GOT3 (cell line): ENCODE results near the gene GREB1.

Experiments
- DNase-seq: peaks from one replicate; lab custom pipeline; 2025; ENCODE audit warnings: mixed read lengths; lab: John Stamatoyannopoulos, UW

The GREB1 gene

DNA sequence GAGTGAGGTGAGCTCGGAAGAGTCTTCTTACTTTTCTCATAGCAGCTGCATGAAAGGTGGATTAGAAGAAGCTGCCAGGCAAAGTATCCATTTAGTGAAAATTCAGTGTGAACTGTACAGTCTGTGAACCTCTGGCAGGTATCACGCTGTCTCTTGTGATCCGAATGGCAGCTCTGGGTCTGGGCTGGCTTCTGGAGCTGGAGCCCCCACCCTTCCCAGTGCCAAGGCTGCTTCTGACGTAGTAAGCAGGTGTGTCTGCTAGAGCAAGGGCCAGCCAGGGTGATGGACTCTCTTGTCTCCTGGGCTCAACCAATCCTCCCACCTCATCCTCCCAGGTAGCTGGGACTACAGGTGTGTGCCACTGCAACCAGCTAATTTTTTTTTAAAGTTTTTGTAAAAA is 150.1 kb downstream of the GREB1 start:
- no peak for DNase-seq

DNA sequence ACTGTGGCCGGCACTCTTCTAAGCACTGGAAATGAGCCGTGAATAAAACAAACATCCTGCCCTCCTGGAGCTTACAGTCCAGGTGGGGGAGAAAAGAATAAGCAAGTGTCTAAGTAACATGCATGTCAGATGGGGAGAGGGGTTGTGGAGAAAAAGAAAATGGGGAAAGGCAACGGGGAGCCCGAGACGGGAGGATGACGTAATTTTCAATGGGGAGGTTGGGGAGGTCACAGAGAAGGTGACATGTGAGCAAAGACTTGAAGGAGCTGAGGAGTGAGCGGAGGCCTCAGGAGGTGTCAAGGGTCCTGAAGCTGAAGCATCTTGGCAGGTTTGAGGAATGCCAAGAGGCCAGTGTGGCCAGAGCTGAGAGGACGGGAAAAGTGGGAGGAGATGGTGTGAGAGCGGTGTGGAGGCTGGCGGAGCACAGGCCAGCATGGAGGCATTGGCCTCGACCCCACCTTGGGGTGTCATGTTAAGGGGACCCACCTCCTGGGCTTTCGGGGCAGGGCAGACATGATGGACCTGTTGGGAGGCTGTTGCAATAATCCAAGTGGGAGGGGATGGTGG is 151.1 kb downstream of the GREB1 start:
- no peak for DNase-seq

DNA sequence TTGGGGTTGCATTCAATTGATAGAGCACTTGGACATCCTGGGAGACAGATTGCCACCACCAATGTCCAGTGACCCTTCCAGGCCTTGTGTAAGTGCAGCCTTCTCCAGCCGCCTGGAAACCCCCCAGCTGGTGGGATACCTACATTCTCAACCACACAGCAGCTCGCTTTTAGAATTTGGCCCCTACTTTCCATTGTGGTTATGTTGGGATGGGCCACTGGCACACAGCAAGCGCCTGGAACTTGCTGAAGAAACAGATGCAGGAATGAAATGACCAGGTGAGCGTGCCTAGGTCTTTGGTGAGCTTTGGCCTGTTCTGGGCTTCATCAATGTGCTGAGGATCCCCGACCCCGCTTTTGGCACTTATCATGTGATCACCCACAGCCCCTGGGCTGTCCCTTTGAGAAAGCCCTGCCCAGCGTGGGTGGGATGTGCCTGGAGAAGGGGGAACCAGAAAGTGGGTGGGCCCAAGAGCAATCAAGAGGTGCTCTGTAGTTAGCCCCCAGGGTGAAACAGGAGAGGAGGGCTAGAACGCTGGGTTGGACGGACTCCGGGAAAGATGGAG is 152.1 kb downstream of the GREB1 start:
- no peak for DNase-seq

DNA sequence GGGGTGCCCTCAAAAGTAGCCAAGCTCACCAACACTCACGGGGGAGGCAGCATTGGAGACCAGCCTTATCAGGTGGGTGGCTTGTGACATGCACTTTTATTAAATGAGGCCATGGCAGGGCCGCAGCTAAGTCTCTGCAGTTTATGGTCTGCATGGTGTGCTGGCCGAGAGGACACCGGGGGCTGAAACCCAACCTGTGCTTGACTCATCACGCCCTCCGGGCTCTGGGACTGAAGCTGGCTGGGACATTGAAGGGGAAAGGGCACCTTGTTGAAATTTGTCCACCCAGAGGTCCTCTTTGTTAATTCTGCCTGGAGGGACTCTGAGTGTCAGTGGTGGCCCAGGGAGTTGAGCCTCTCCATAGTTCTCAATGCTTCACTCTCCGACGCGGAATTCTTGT is 153.9 kb downstream of the GREB1 start:
- DNase-seq: no peak

DNA sequence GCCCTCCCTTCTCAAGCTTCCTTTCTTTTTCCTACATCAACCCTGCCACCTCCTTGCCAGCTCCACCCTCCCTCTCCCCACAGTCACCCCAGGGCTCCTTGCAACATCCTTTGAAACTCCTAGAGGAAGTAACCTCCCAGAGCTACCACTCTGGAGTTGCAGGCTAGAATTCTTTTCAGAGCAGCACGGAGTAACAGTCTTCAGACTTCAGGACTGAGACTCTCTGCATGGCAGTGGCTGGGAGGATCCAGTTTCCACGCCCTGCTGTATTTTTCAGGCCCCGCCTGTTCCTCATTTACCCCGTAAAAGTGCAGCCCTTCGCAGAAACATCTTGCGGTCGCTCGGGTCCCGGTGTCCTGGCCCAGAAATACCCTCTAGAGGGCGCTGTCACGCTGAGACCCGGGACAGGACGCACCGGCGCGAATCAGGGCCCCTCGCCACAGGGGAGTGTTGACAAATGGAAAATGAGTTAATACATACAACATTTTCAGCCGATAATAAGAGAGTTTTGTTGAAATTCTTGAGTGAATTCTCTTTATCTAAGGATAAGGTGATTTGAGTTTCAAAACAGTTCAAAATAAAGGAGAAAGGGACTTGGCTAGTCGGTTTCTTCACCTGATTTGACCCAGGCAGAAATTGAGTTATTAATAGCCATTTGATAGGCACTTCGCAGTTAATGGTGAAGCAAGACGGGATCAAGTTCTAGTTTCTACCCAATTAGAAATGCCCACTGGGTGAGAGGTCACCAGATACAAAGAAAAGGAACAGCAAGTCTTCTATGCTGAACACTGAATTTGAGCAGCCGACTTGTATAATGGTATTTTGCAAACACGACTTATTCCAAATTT is 154.6 kb downstream of the GREB1 start:
- DNase-seq: peak; percentile 60

DNA sequence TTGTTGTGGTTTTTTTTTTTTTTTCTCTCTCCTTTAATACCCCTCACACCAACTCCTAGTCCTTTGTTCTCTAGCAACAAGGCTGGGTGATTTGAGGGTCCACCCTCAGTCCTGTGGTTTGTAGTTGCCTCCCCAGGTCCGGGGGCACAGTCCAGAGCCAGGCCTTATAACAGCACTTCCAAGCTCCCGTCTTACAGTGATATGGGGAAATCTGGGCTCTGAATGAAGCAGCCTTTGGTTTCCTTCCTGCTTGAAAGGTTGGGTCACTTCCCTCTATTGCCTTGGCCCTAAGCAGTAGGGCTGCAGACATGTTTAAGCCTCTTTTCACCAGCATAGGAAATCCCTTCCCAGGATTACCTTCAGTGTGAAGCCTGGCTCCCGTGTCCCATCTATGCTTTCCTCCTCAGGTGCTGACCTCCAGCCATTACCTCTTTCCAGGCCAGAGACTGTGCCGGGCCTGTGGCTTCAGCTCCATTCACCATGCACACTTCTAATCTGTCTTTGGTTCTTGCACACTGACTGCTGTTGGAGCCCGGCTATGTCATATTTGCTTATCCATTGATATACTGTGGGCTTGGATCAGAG is 157.3 kb downstream of the GREB1 start:
- no peak for DNase-seq
